A673 (cell line): Measurements from ENCODE around the gene SEMA5B. TPM values are rescaled to one million over a fixed set of nuclear protein-coding genes. Genes with fewer than 3 reads are reported as not detected.

Source experiments
- BruUV-seq: library from RNA; stranded (reverse); fragments of 400-500 nt; replicated peaks from 2 replicates; lab custom pipeline; 2021; lab: Mats Ljungman, UMichigan
- CTCF ChIA-PET: fragments of 300-600 bp; sonication (Branson Sonifier 250); formaldehyde crosslinking; loops from one replicate; lab custom pipeline; 2022; ENCODE audit warnings: antibody characterized with exemption; lab: Charles Lee
- POLR2A ChIA-PET: fragments of 300-600 bp; sonication (Branson Sonifier 250); formaldehyde crosslinking; loops from one replicate; lab custom pipeline; 2022; ENCODE audit warnings: antibody characterized with exemption; ENCODE audit not compliant: low non-redundant PET; lab: Charles Lee
- DNase-seq: peaks from one replicate; pipeline ENCODE4 v3.0.0-alpha.2; 2015; ENCODE audit warnings: low spot score
- H3K27ac ChIP-seq: fragments of 200-600 bp; sonication (generic); 2 replicates; pipeline ENCODE4 v1.5.1; 2016; ENCODE audit warnings: mixed run types, low read depth, mild to moderate bottlenecking, mixed read lengths, antibody characterized with exemption, low read length; ENCODE audit not compliant: poor library complexity, severe bottlenecking
- H3K27me3 ChIP-seq: fragments of 200-600 bp; sonication (generic); replicated peaks from 2 replicates; pipeline ENCODE4 v1.6.1; 2017; ENCODE audit warnings: mixed run types, low read depth, mild to moderate bottlenecking, mixed read lengths, antibody characterized with exemption, low read length; ENCODE audit not compliant: insufficient read depth, poor library complexity
- H3K36me3 ChIP-seq: fragments of 200-600 bp; sonication (generic); 2 replicates; pipeline ENCODE4 v1.6.1; 2016; ENCODE audit warnings: mixed run types, mild to moderate bottlenecking, mixed read lengths, antibody characterized with exemption, low read length; ENCODE audit not compliant: insufficient read depth, poor library complexity, severe bottlenecking
- H3K4me1 ChIP-seq: fragments of 200-600 bp; sonication (generic); 2 replicates; pipeline ENCODE4 v1.6.1; 2017; ENCODE audit warnings: mixed run types, mild to moderate bottlenecking, mixed read lengths, antibody characterized with exemption, low read length; ENCODE audit not compliant: insufficient read depth, poor library complexity, severe bottlenecking
- H3K4me3 ChIP-seq: fragments of 200-600 bp; sonication (generic); 2 replicates; pipeline ENCODE4 v1.5.1; 2016; ENCODE audit warnings: low read depth, mixed run types, mild to moderate bottlenecking, mixed read lengths, low read length; ENCODE audit not compliant: poor library complexity, severe bottlenecking
- H3K9me3 ChIP-seq: fragments of 200-600 bp; sonication (generic); 2 replicates; pipeline ENCODE4 v1.6.1; 2016; ENCODE audit warnings: mixed run types, low read depth, mild to moderate bottlenecking, mixed read lengths, antibody characterized with exemption, low read length; ENCODE audit not compliant: poor library complexity, severe bottlenecking
- CTCF ChIP-seq: fragments of 300-800, 200-600 bp; sonication (generic); conservative IDR thresholded peaks from 2 replicates; pipeline ENCODE4 v1.5.1; 2017; ENCODE audit warnings: low read depth, mild to moderate bottlenecking, antibody characterized with exemption, low read length, moderate library complexity, mixed read lengths
- EZH2 ChIP-seq: fragments of 200-600 bp; sonication (generic); IDR thresholded peaks from 2 replicates; pipeline ENCODE4 v1.6.1; 2017; ENCODE audit warnings: borderline replicate concordance, low read depth, mild to moderate bottlenecking, mixed read lengths, antibody characterized with exemption, low read length; ENCODE audit not compliant: poor library complexity, severe bottlenecking
- intact Hi-C: fragments of 100-400 bp; cut with micrococcal nuclease; formaldehyde crosslinking; loops from one replicate; pipeline ENCODE4 v1.10.0; 2022; ENCODE audit not compliant: unreplicated experiment
- total RNA-seq: library from RNA; stranded (reverse); gene quantifications from 2 replicates; pipeline ENCODE4 v1.2.3, GENCODE V29; 2021

The SEMA5B gene
- total RNA-seq, 1 experiment from 2014 or later: 7.6 TPM

- H3K27ac ChIP-seq: no peak overlapping the region
- no TSS peak for BruUV-seq
- no peaks in the 10 kb centered on the region for H3K36me3 ChIP-seq
- peaks cover 77% of the 10 kb centered on the region for H3K27me3 ChIP-seq
- no peak for DNase-seq
- no peak for TF ChIP-seq CTCF
- TF ChIP-seq EZH2: no peak
- H3K4me1 ChIP-seq: no peaks in the 10 kb centered on the region
- intact Hi-C loops: no loop called here
- ChIA-PET CTCF (no interaction called here), POLR2A (no interaction called here)
- H3K4me3 ChIP-seq: no peak overlapping the region
- H3K9me3 ChIP-seq: no peaks in the 10 kb centered on the region
Measured at GRCh38 chr3:123002100-123002748, 25.3 kb downstream of the SEMA5B start.

DNA sequence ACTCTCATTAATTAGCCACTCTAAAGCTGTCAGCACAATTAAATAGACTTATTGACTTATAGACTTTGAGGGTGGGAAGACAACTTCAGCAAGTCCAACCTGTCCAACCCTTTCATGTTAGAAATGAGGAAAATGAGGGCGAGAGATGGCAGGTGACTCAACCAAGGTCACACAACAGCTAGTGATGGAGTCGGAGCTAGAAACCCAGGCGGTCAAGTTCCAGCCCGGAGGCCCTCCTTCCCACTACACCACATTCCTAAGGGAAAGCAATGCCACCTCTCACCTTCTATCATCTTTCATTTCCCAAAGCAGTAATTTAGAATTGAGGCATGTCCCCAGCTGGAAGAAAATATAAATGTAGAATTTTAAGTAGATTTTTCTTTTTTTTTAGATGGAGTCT, 28.7 kb downstream of the SEMA5B start:
- Histone ChIP-seq H3K27ac (no peak overlapping the region), H3K4me3 (no peak overlapping the region), H3K27me3 (peaks cover 76% of the 10 kb centered on the region), H3K36me3 (no peaks in the 10 kb centered on the region), H3K9me3 (no peaks in the 10 kb centered on the region), H3K4me1 (no peaks in the 10 kb centered on the region)
- ChIA-PET CTCF (no interaction called here), POLR2A (no interaction called here)
- no peak for DNase-seq
- no TSS peak for BruUV-seq
- TF ChIP-seq CTCF (no peak), EZH2 (no peak)
- intact Hi-C loops: no loop called here

- ChIA-PET POLR2A (interaction anchor here (0.5 kb wide), 1 partner anchor 21 kb away, joined by 3 read pairs; no protein-coding TSS in a partner anchor), CTCF (no interaction called here)
- H3K27ac ChIP-seq: no peak overlapping the region
- no peaks in the 10 kb centered on the region for H3K4me1 ChIP-seq
- intact Hi-C loops: no loop called here
- peaks cover 78% of the 10 kb centered on the region for H3K27me3 ChIP-seq
- H3K9me3 ChIP-seq: no peaks in the 10 kb centered on the region
- TF ChIP-seq CTCF (no peak), EZH2 (no peak)
- no peaks in the 10 kb centered on the region for H3K36me3 ChIP-seq
- no peak for DNase-seq
- no TSS peak for BruUV-seq
- no peak overlapping the region for H3K4me3 ChIP-seq
Measured at GRCh38 chr3:122998206-122998605, 29.4 kb downstream of the SEMA5B start.
